ENCODE measurements around the gene TAAR9.

DNA sequence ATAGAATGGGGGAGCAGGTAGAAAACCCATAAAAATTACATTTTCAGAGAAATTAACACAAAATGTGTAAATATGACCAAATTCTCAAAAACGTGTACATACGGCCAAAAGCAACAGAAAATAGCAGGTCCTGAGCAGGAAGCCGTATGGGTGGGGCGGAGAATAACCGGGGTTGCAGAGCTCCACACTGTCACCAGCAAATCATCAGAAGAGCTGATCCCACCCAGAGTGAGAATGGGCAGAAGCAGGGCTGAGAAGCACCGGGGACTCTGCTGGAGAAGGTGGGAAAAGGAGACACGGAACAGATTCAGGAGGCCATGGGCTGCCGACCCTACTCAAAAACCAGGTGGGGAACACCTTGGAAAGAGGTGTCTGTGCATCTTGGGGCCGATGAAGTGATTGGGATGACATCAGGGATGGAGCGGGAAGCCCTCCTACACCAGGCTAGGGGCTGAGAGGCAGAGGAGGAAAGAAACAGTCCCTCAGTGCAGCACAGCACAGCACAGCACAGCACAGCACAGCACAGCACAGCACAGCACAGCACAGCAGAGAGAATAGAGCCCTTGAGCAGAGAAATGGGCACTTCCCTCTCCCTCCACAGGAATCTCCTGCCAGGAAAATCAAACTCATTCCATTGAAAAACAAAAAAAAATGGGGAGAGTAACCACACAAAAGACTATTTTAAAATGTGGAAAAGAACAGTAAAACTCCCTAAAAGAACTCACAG is 47.4 kb upstream of the TAAR9 start:
- TF ChIP-seq, protein P1, sequence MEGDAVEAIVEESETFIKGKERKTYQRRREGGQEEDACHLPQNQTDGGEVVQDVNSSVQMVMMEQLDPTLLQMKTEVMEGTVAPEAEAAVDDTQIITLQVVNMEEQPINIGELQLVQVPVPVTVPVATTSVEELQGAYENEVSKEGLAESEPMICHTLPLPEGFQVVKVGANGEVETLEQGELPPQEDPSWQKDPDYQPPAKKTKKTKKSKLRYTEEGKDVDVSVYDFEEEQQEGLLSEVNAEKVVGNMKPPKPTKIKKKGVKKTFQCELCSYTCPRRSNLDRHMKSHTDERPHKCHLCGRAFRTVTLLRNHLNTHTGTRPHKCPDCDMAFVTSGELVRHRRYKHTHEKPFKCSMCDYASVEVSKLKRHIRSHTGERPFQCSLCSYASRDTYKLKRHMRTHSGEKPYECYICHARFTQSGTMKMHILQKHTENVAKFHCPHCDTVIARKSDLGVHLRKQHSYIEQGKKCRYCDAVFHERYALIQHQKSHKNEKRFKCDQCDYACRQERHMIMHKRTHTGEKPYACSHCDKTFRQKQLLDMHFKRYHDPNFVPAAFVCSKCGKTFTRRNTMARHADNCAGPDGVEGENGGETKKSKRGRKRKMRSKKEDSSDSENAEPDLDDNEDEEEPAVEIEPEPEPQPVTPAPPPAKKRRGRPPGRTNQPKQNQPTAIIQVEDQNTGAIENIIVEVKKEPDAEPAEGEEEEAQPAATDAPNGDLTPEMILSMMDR (IDR thresholded peaks at IDR 0.05 in 2 of 3, conservative IDR thresholded peaks at IDR 0.05 in 1 of 3; ENCODE audit: borderline replicate concordance in 1 of 3, insufficient read depth in 1 of 3, low read depth in 2 of 3, low read length in 2 of 3), result no peak
- no peak for TF ChIP-seq JUND (IDR thresholded peaks at IDR 0.05)
- TF ChIP-seq POLR2A (IDR thresholded peaks at IDR 0.05; ENCODE audit: borderline replicate concordance, extremely low read depth, insufficient read depth, insufficient read length), result no peak
